AG04449 (cell line): ENCODE measurements around the gene TRRAP.

Experiments
- CTCF ChIA-PET: fragments of 350-600 bp; formaldehyde crosslinking; extraction: SDS; loops from one replicate; lab custom pipeline; 2021; ENCODE audit warnings: antibody characterized with exemption; lab: Yijun Ruan, JAX
- POLR2A ChIA-PET: fragments of 400-600, 350-600 bp; formaldehyde crosslinking; extraction: SDS; loops from one replicate; lab custom pipeline; 2020; ENCODE audit warnings: antibody characterized with exemption, inconsistent platforms; lab: Yijun Ruan, JAX
- DNase-seq: peaks from one replicate; pipeline ENCODE4 v3.0.0-alpha.2; 2010; ENCODE audit warnings: low read depth, low spot score
- H3K4me3 ChIP-seq: 2 replicates; pipeline ENCODE4 v1.5.1; 2011; ENCODE audit warnings: low read depth, mild to moderate bottlenecking, control low read depth, low read length
- CTCF ChIP-seq: IDR thresholded peaks from one replicate; pipeline ENCODE4 v1.5.1; 2011; ENCODE audit warnings: mild to moderate bottlenecking, moderate library complexity, low read length, control low read depth, inconsistent platforms; ENCODE audit not compliant: insufficient read depth; ENCODE audit errors: missing control alignments

TRRAP gene

GRCh38 chr7:98995523-98996149 is 117.3 kb downstream of the TRRAP start:
- ChIA-PET POLR2A (no interaction called here), CTCF (no interaction called here)
- no peak for TF ChIP-seq CTCF

GRCh38 chr7:98996150-98996552 is 117.8 kb downstream of the TRRAP start:
- ChIA-PET CTCF (interaction anchor here (1.2 kb wide), 1 partner anchor 9 kb away, joined by 3 read pairs; no protein-coding TSS in a partner anchor), POLR2A (interaction anchor here (0.7 kb wide), 1 partner anchor 53 kb away, joined by 3 read pairs; no protein-coding TSS in a partner anchor)
- no peak for TF ChIP-seq CTCF
- no peak overlapping the region for H3K4me3 ChIP-seq
- no peak for DNase-seq

More at GRCh38 chr7:98995523-98996149, 117.3 kb downstream of the TRRAP start:
- DNase-seq = no peak
- H3K4me3 ChIP-seq = no peak overlapping the region

- POLR2A ChIA-PET = interaction anchor here (0.6 kb wide), 1 partner anchor 560 kb away, joined by 3 read pairs; no protein-coding TSS in a partner anchor
- no peak for DNase-seq
- H3K4me3 ChIP-seq = no peak overlapping the region
- CTCF ChIA-PET = interaction anchor here (2.1 kb wide), 1 partner anchor 18 kb away, joined by 6 read pairs; no protein-coding TSS in a partner anchor
- no peak for TF ChIP-seq CTCF
Measured at GRCh38 chr7:98997846-98998245, 119.5 kb downstream of the TRRAP start.

GRCh38 chr7:98998821-98999725 is 120.7 kb downstream of the TRRAP start:
- POLR2A ChIA-PET = no interaction called here
- no peak for DNase-seq
- TF ChIP-seq CTCF = no peak
- CTCF ChIA-PET = interaction anchor here (1.5 to 2.1 kb wide), 2 partner anchors 20 to 310 kb away, joined by 3 to 6 read pairs; no protein-coding TSS in a partner anchor
- no peak overlapping the region for H3K4me3 ChIP-seq

- ChIA-PET CTCF (interaction anchor here (1.5 to 2.1 kb wide), 2 partner anchors 21 to 309 kb away, joined by 3 to 6 read pairs; no protein-coding TSS in a partner anchor), POLR2A (no interaction called here)
- no peak for TF ChIP-seq CTCF
- no peak for DNase-seq
- no peak overlapping the region for H3K4me3 ChIP-seq
Measured at GRCh38 chr7:99000196-99000903, 122.0 kb downstream of the TRRAP start.
